Heart left ventricle (tissue), 16 donors: ENCODE measurements around the gene ELMOD1. TPM values are rescaled to one million over a fixed set of nuclear protein-coding genes. Genes with fewer than 3 reads are reported as not detected.

ENCODE experiments used
- ATAC-seq, 4 donors: fragments of 200-7000 bp; cut with Tn5 transposase; one replicate each; pipeline ENCODE4 v1.9.1; 2020 to 2022; ENCODE audit warnings: moderate library complexity in 4 of 4, mild to moderate bottlenecking in 3 of 4, moderate number of reproducible peaks in 1 of 4
- DNase-seq, 5 donors: peaks; one replicate each; pipeline ENCODE4 v3.0.0-alpha.2; 2020
- H3K27ac ChIP-seq, 12 donors: fragments of 200-600 bp; sonication (generic) in 4 of 12; one replicate each; pipeline versions ENCODE4 v1.5.0 to v1.8.0; 2016 to 2022; ENCODE audit warnings: mild to moderate bottlenecking in 2 of 12
- H3K27me3 ChIP-seq, 9 donors: fragments of 200-600 bp; sonication (generic) in 2 of 9; one replicate each; pipeline versions ENCODE4 v1.5.1 to v1.8.0; 2016 to 2022; ENCODE audit warnings: mild to moderate bottlenecking in 3 of 9
- H3K36me3 ChIP-seq, 9 donors: fragments of 200-600 bp; sonication (generic) in 2 of 9; one replicate each; pipeline versions ENCODE4 v1.5.0 to v1.8.0; 2018 to 2022; ENCODE audit warnings: mild to moderate bottlenecking in 2 of 9
- H3K4me1 ChIP-seq, 12 donors: fragments of 200-600 bp; sonication (generic) in 4 of 12; one replicate each; pipeline versions ENCODE4 v1.5.0 to v1.8.0; 2016 to 2022; ENCODE audit warnings: mild to moderate bottlenecking in 3 of 12
- H3K4me3 ChIP-seq, 12 donors: fragments of 200-600 bp; sonication (generic) in 4 of 12; one replicate each; pipeline versions ENCODE4 v1.5.0 to v1.8.0; 2017 to 2022; ENCODE audit warnings: mild to moderate bottlenecking in 9 of 12, moderate library complexity in 4 of 12
- H3K9me3 ChIP-seq, 12 donors: fragments of 200-600 bp; sonication (generic) in 4 of 12; one replicate each; pipeline versions ENCODE4 v1.5.0 to v1.8.0; 2016 to 2022; ENCODE audit warnings: mild to moderate bottlenecking in 1 of 12
- CTCF ChIP-seq, 12 donors: fragments of 200-600 bp; sonication (generic) in 4 of 12; IDR thresholded peaks; one replicate each; pipeline versions ENCODE4 v1.5.0 to v1.8.0; 2018 to 2022; ENCODE audit warnings: antibody characterized with exemption in 12 of 12, mild to moderate bottlenecking in 5 of 12
- POLR2A ChIP-seq, 2 donors: fragments of 450-650 bp; IDR thresholded peaks; one replicate each; pipeline ENCODE4 v1.6.1; 2017; ENCODE audit warnings: antibody characterized with exemption in 2 of 2, mild to moderate bottlenecking in 2 of 2, moderate library complexity in 2 of 2
- WGBS, 4 donors: extraction: QIAGEN DNeasy Blood & Tissue Kit in 2 of 4; methylation state at CpG; one replicate each; pipeline versions ENCODE4 v1.1.5 to v1.1.7; 2013 to 2018; 5-methylcytosine and 5-hydroxymethylcytosine counted together
- intact Hi-C, 10 donors: fragments of 100-400 bp; cut with DNase I; formaldehyde crosslinking; loops; one replicate each; pipeline versions ENCODE4 v1.11.1 to v1.14.2; 2022
- polyA plus RNA-seq, 2 donors: library from polyadenylated mRNA; stranded (reverse); fragments of 200-250 nt; gene quantifications; one replicate each; pipeline ENCODE4 v1.2.3, GENCODE V29; 2013
- total RNA-seq, 9 donors: library from RNA; depleted of rRNA in 2 of 9; stranded (reverse); fragments of >200 nt in 2 of 9; fragmentation: NEBNext Ultra II Directional in 3 of 9; extraction: Animal tissue kit (Norgen Biotek cat#: 25700) in 3 of 9; gene quantifications; one replicate each; pipeline versions ENCODE4 v1.1.0 to v1.2.4, GENCODE V29; 2016 to 2023
- donor health status: ischemic (EF 13 %, LVEDD 7.1; RV severe dilation, severe dysfunction).
- donor health status: healthy with polysubstance abuse.
- donor health status: DM: no; HTN: yes; CAD: no.
- donor health status: DM: no; HTN: no; CAD: no.
- donor health status: ischemic (EF 25% LVEDD 6.9; RV normal size, moderate dysfunction).
- donor health status: ischemic (EF 25% LVEDD 5.7; RV mildly dilated, moderate dysfunction).
- donor health status: healthy.
- donor health status: DM: yes; HTN: yes; CAD: no.
- donor health status: ischemic (EF 35%, LVEDD 5.7; RV mildly dilated, moderate dysfunction).
- donor health status: nonischemic (EF 11% LVEDD 7.7; RV severe dilation, severe dysfunction).
- donor health status: DM: yes; HTN: yes; CAD: no.
- donor health status: PGD.
- donor health status: ischemic (EF 29% LVEDD 5.4; RV normal size, mild dysfunction).
- donor health status: nonischemic (EF 23%, LVEDD 6.1; RV moderate dilation, normal function).

ELMOD1 gene
- total and polyA plus RNA-seq, 11 donors: 0.12 to 0.75 (median 0.30) TPM; not detected in 2

DNA sequence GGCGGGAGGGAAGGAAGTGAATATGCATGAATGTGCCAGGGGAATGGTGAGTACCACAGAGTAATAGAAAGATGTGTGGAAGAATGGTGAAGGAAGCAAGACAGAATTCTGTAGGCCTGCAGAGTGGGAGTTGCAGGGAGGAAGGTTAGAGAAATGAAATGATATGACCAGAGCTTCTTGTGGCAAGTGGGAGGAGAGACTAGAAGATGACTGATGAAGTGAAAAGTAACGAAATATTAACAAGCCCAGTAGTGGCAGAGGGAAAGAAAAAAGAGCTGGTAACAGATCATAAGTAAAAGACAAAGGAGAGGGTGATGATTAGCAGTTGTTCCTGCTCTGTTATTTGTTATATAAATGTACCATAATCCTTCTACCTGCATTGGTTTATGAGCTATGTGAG lies 24.4 kb upstream of the ELMOD1 start:
- intact Hi-C loops: no loop called here
- WGBS, 4 donors: 90 to 92% (median 90%) methylated on average over 2 of the region's 2 CpGs

DNA sequence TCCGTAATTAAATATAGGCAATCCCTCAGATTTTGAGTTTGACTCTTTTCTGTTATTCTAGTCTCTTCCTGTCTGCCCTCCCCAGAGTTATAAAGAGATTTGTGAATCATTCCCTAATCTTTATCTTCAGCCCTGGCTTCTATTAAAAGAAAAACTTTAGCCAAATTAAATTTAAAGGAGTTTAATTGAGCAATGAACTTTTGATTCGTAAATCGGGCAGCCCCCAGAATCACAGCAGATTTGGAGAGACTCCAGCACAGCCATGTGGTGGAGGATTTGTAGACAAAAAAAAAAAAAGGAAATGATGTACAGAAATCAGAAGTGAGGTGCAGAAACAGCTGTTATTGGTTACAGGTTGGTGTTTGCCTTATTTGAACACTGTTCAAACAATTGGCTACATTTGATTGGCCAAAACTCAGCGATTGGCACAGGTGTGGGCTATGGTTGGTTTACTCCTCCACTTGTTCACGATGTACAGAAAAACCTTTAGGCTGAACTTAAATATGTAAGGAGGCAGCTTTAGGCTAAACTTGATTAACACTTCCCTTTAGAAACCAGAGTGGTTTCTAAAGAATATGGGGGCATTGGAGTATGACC lies 23.1 kb upstream of the ELMOD1 start:
- 68 to 77% (median 75%) methylated on average over 5 of the region's 5 CpGs for WGBS, 4 donors
- intact Hi-C loops: no loop called here
- Histone ChIP-seq H3K4me3 (no peak overlapping the region), H3K27me3 (peaks cover 0 to 17% (median 0%) of the 10 kb centered on the region in 9 donors), H3K9me3 (no peaks in the 10 kb centered on the region), H3K27ac (no peak overlapping the region), H3K36me3 (no peaks in the 10 kb centered on the region), H3K4me1 (peaks cover 0 to 26% (median 21%) of the 10 kb centered on the region in 12 donors)
- TF ChIP-seq POLR2A (IDR thresholded peaks at IDR 0.05) (no peak), CTCF (IDR thresholded peaks at IDR 0.05) (no peak)
- DNase-seq (no peak), ATAC-seq (no peak)

More for the DNA sequence above, 24.4 kb upstream of the ELMOD1 start:
- Histone ChIP-seq H3K4me1 (peaks cover 0 to 29% (median 21%) of the 10 kb centered on the region in 12 donors), H3K36me3 (peaks cover 0 to 1% (median 0%) of the 10 kb centered on the region in 9 donors), H3K4me3 (no peak overlapping the region), H3K27ac (no peak overlapping the region), H3K9me3 (no peaks in the 10 kb centered on the region), H3K27me3 (peaks cover 0 to 11% (median 0%) of the 10 kb centered on the region in 9 donors)
- ATAC-seq (no peak), DNase-seq (no peak)
- no peak for TF ChIP-seq CTCF (IDR thresholded peaks at IDR 0.05)
- TF ChIP-seq POLR2A (IDR thresholded peaks at IDR 0.05): no peak

DNA sequence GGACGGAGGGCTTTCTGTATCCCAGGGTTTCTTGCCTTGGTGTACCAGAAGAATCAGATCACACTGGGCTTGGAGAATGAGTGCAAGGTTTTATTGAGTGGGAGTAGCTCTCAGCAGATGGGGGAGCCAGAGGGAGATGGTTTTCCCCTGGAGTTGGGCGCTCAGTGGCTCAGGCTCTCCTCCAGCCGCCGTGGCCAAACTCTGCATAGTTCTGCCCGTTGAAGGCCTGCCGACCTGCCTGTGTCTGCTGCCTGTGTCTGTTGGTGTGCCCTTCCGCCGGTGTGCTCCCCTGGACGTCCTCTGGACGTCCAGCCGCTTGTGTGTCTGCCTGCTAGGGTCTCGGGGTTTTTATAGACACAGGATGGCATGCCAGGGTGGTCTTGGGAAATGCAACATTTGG lies 20.9 kb upstream of the ELMOD1 start:
- TF ChIP-seq CTCF (IDR thresholded peaks at IDR 0.05) (no peak), POLR2A (IDR thresholded peaks at IDR 0.05) (no peak)
- ATAC-seq (no peak), DNase-seq (no peak)
- Histone ChIP-seq H3K4me3 (no peak overlapping the region), H3K36me3 (no peaks in the 10 kb centered on the region), H3K9me3 (no peaks in the 10 kb centered on the region), H3K27ac (no peak overlapping the region), H3K27me3 (peaks cover 0 to 17% (median 0%) of the 10 kb centered on the region in 9 donors), H3K4me1 (peaks cover 0 to 9% (median 4%) of the 10 kb centered on the region in 12 donors)
- WGBS, 4 donors: 76 to 87% (median 78%) methylated on average over 12 of the region's 12 CpGs
- intact Hi-C loops: loop anchor here in 6 of 10 donors (5.0 to 10.0 kb wide), 4 partner anchors 195 to 325 kb away; no protein-coding TSS in a partner anchor

DNA sequence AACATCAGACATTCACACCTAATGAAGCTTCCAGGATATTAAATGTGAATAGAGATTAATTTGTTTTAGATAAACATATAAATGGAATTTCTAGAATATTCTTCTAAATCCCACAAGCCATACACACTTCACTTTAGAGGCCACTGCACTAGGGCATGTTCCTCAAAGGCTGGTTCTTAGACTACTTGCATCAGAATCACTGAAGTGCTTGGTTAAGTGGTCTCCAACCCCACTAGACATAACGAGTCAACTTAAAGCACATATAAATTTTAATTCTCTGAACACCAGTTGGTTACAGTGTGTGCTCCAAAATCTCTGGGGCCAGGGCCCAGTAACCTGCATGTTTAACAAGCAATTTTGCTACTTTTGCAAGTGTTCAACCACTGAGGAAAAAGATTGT lies 17.5 kb upstream of the ELMOD1 start:
- WGBS, 4 donors: 59 to 84% (median 67%) methylated on average over 1 of the region's 1 CpG
- ATAC-seq (no peak), DNase-seq (no peak)
- intact Hi-C loops: loop anchor here in 6 of 10 donors (5.0 to 10.0 kb wide), 4 partner anchors 191 to 321 kb away; no protein-coding TSS in a partner anchor
- Histone ChIP-seq H3K36me3 (no peaks in the 10 kb centered on the region), H3K9me3 (no peaks in the 10 kb centered on the region), H3K4me3 (no peak overlapping the region), H3K27me3 (peaks cover 0 to 17% (median 0%) of the 10 kb centered on the region in 9 donors), H3K4me1 (no peaks in the 10 kb centered on the region), H3K27ac (no peak overlapping the region)
- TF ChIP-seq CTCF (IDR thresholded peaks at IDR 0.05) (no peak), POLR2A (IDR thresholded peaks at IDR 0.05) (no peak)
